HepG2 (cell line): ENCODE data around the gene CYP26B1. TPM values are rescaled to one million over a fixed set of nuclear protein-coding genes. Genes with fewer than 3 reads are reported as not detected.
A peak's percentile ranks its signal among the peaks of the same experiment; 100 is the strongest.

Experiments used
- ATAC-seq: fragments of 200-7000 bp; cut with Tn5 transposase; 3 replicates; pipeline ENCODE4 v1.9.1; 2020; ENCODE audit warnings: mild to moderate bottlenecking, moderate library complexity
- BruUV-seq: library from RNA; stranded (reverse); fragments of 400-500 nt; replicated peaks from 2 replicates; lab custom pipeline; 2021; lab: Mats Ljungman, UMichigan
- CTCF ChIA-PET: fragments of 300-600 bp; formaldehyde crosslinking; extraction: SDS; loops from one replicate; lab custom pipeline; 2021; ENCODE audit warnings: low total read pairs, inconsistent platforms, low intra/inter-chr PET ratio; lab: Yijun Ruan, JAX
- POLR2A ChIA-PET: fragments of 350-600 bp; sonication (Branson Sonifier 250); formaldehyde crosslinking; loops from one replicate; lab custom pipeline; 2020; ENCODE audit warnings: antibody characterized with exemption, inconsistent platforms; lab: Yijun Ruan, JAX
- DNase-seq: peaks from one replicate; pipeline ENCODE4 v3.0.0-alpha.2; 2015; ENCODE audit warnings: low spot score
- FAIRE-seq: peaks from 3 replicates; lab custom pipeline; 2011; peaks lifted over from hg19 to GRCh38; lab: Jason Lieb, UNC
- H2AFZ ChIP-seq: one replicate; pipeline ENCODE4 v1.6.1; 2011; ENCODE audit warnings: low read length, inconsistent platforms
- H3K27ac ChIP-seq: fragments of 300-600 bp; 3 replicates; pipeline ENCODE4 v1.8.0; 2011; ENCODE audit warnings: mixed run types, mild to moderate bottlenecking, mixed read lengths, low read length, inconsistent platforms; ENCODE audit not compliant: insufficient read depth; ENCODE audit errors: extremely low read length
- H3K27me3 ChIP-seq, 2 experiments: fragments of 200-600 bp in 1 of 2; 2 replicates in 1 of 2; 3 replicates in 1 of 2; pipeline versions ENCODE4 v1.6.0 to v1.8.0; 2011; ENCODE audit warnings: low read length in 2 of 2, mild to moderate bottlenecking in 2 of 2, moderate library complexity in 2 of 2, inconsistent platforms in 1 of 2; ENCODE audit not compliant: insufficient read depth in 2 of 2, control insufficient read depth in 1 of 2
- H3K36me3 ChIP-seq, 2 experiments: fragments of 200-600 bp in 1 of 2; replicated peaks in 1 of 2; 2 replicates in 1 of 2; 3 replicates in 1 of 2; pipeline versions ENCODE4 v1.5.1 to v1.8.0; 2011; ENCODE audit warnings: low read length in 2 of 2, inconsistent platforms in 1 of 2; ENCODE audit not compliant: insufficient read depth in 2 of 2, control insufficient read depth in 1 of 2
- H3K4me1 ChIP-seq: 2 replicates; pipeline ENCODE4 v1.5.1; 2012; ENCODE audit warnings: low read length, inconsistent platforms; ENCODE audit not compliant: insufficient read depth
- H3K4me2 ChIP-seq: 2 replicates; pipeline ENCODE4 v1.6.0; 2011; ENCODE audit warnings: low read depth, low read length, inconsistent platforms
- H3K4me3 ChIP-seq, 3 experiments: fragments of 200-600 bp in 1 of 3; sonication (generic), shearing (Covaris generic) in 1 of 3; replicated peaks in 1 of 3; 2 replicates each; pipeline ENCODE4 v1.5.1; 2011 to 2016; ENCODE audit warnings: low read length in 3 of 3, inconsistent platforms in 2 of 3, low read depth in 2 of 3, mild to moderate bottlenecking in 2 of 3, control low read depth in 1 of 3, mixed read lengths in 1 of 3; ENCODE audit not compliant: insufficient read depth in 1 of 3
- H3K79me2 ChIP-seq: one replicate; pipeline ENCODE4 v1.6.1; 2011; ENCODE audit warnings: low read length, inconsistent platforms; ENCODE audit not compliant: insufficient read depth
- H3K9ac ChIP-seq: 2 replicates; pipeline ENCODE4 v1.6.0; 2011; ENCODE audit warnings: mild to moderate bottlenecking, low read depth, low read length, inconsistent platforms; ENCODE audit not compliant: insufficient read depth
- H3K9me3 ChIP-seq: 2 replicates; pipeline ENCODE4 v1.5.1; 2012; ENCODE audit warnings: mild to moderate bottlenecking, low read length
- H4K20me1 ChIP-seq: 2 replicates; pipeline ENCODE4 v1.6.0; 2011; ENCODE audit warnings: inconsistent platforms, mild to moderate bottlenecking, low read length, moderate library complexity; ENCODE audit not compliant: insufficient read depth
- ATF7-NPFF ChIP-seq: sonication (generic); formaldehyde crosslinking; IDR thresholded peaks from 2 replicates; pipeline ENCODE4 v1.8.1; 2023; ENCODE audit warnings: mild to moderate bottlenecking, low read depth, missing genetic modification reagents, moderate library complexity
- CEBPG ChIP-seq: IDR thresholded peaks from 2 replicates; pipeline ENCODE4 v1.6.1; 2016
- ELF3 ChIP-seq: IDR thresholded peaks from 2 replicates; pipeline ENCODE4 v1.6.1; 2016; ENCODE audit warnings: missing genetic modification reagents, missing compliant biosample characterization
- NRL ChIP-seq: sonication (generic); formaldehyde crosslinking; IDR thresholded peaks from 2 replicates; pipeline ENCODE4 v1.5.0; 2020; ENCODE audit warnings: missing genetic modification reagents, mild to moderate bottlenecking, moderate library complexity, borderline replicate concordance
- SATB2 ChIP-seq: sonication (generic); formaldehyde crosslinking; IDR thresholded peaks from 2 replicates; pipeline ENCODE4 v1.5.0; 2020; ENCODE audit warnings: missing genetic modification reagents
- TCF7 ChIP-seq: sonication (generic); IDR thresholded peaks from 2 replicates; pipeline ENCODE4 v1.6.1; 2016; ENCODE audit warnings: antibody characterized with exemption, low read depth
- ZNF138 ChIP-seq: sonication (generic); formaldehyde crosslinking; IDR thresholded peaks from 2 replicates; pipeline ENCODE4 v1.5.0; 2020; ENCODE audit warnings: mild to moderate bottlenecking, low read depth, missing genetic modification reagents
- ZNF839 ChIP-seq: sonication (generic); formaldehyde crosslinking; IDR thresholded peaks from 2 replicates; pipeline ENCODE4 v1.4.0; 2020; ENCODE audit warnings: missing genetic modification reagents, mild to moderate bottlenecking, borderline replicate concordance
- ZSCAN21 ChIP-seq: sonication (generic); formaldehyde crosslinking; IDR thresholded peaks from 2 replicates; pipeline ENCODE4 v1.8.0; 2022; ENCODE audit warnings: mild to moderate bottlenecking, missing genetic modification reagents, moderate library complexity, borderline replicate concordance
- WGBS: methylation state at CpG from one replicate; pipeline ENCODE4 v1.1.6; 2017; ENCODE audit warnings: low lambda C conversion rate; 5-methylcytosine and 5-hydroxymethylcytosine counted together
- in situ Hi-C: cut with HindIII; loops from 2 replicates; pipeline ENCODE4 v1.10.0; 2017; ENCODE audit warnings: low pct_unique_long_range_greater_than_20kb; ENCODE audit not compliant: extremely low pct_ligation_motif_present
- intact Hi-C: fragments of 100-400 bp; cut with micrococcal nuclease; formaldehyde crosslinking; loops from one replicate; pipeline ENCODE4 v1.10.0; 2022; ENCODE audit not compliant: unreplicated experiment
- polyA plus RNA-seq, 8 experiments: library from polyadenylated mRNA; depleted of rRNA in 3 of 8; stranded (reverse) in 7 of 8; unstranded in 1 of 8; fragments of >200 nt; fragmentation: Illumina TruSeq in 4 of 8; extraction: Trizol in 4 of 8; gene quantifications; 2 replicates each; pipeline versions ENCODE4 v1.2.1 to v1.2.3, GENCODE V29; 2011 to 2016; ENCODE audit warnings: low read depth in 4 of 8, missing spikeins in 1 of 8, mixed read lengths in 1 of 8; ENCODE audit not compliant: insufficient read depth in 1 of 8
- total RNA-seq, 5 experiments: library from RNA; depleted of rRNA; stranded (reverse); fragments of >200 nt; fragmentation: Illumina TruSeq; extraction: Trizol; gene quantifications; 2 replicates each; pipeline ENCODE4 v1.2.3, GENCODE V29; 2016; ENCODE audit warnings: low read depth in 1 of 5

Gene CYP26B1
- total and polyA plus RNA-seq, 2 of the 13 experiments (the other 11 are each of a cell fraction or from before 2014, with no cell fraction given): 0.05 to 0.07 TPM

DNA sequence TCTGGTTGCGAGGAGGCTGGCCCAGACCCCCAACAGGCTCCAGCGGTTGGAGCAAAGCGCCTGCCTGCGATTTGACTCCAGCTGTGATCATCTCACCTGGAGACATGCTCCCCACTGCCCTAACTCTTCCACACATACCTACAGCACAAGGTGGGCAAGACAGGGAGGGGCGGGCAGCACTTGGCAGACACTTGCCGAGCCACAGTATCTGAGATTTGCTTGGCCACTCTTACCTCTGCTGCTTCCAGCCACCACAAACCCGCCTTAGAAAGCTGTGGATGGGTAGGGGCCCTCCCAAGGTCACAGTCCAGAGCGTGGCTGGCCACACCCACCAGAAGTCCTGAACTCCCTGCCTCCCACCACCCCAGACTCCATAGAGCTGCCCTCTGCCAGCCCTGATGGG, 8.2 kb downstream of the CYP26B1 start:
- H3K4me1 ChIP-seq: peaks cover 24% of the 10 kb centered on the region
- 45% methylated on average over 7 of the region's 8 CpGs for WGBS
- H3K9ac ChIP-seq: no peak overlapping the region
- FAIRE-seq: no peak
- no peak overlapping the region for H3K4me3 ChIP-seq
- CTCF ChIA-PET: no interaction called here
- H4K20me1 ChIP-seq: peaks cover 7% of the 10 kb centered on the region; the same call in 1 of the 2 replicates
- H3K4me2 ChIP-seq: no peak overlapping the region
- POLR2A ChIA-PET: no interaction called here
- ATAC-seq: no peak
- H3K27me3 ChIP-seq: peaks cover 16 to 84% of the 10 kb centered on the region in 2 experiments
- no peaks in the 10 kb centered on the region for H3K79me2 ChIP-seq
- H3K9me3 ChIP-seq: no peaks in the 10 kb centered on the region
- no peak overlapping the region for H3K27ac ChIP-seq
- intact Hi-C loops: no loop called here
- DNase-seq: no peak
- no peaks in the 10 kb centered on the region for H3K36me3 ChIP-seq
- in situ Hi-C loops: no loop called here
- BruUV-seq: no TSS peak
- H2AFZ ChIP-seq: no peak overlapping the region
- TF ChIP-seq CEBPG (CRISPR knock-in tag) (no peak), ZSCAN21 (no peak), SATB2 (CRISPR knock-in tag) (no peak), TCF7 (no peak), ZNF839 (no peak), ZNF138 (no peak), ELF3 (CRISPR knock-in tag) (no peak)

DNA sequence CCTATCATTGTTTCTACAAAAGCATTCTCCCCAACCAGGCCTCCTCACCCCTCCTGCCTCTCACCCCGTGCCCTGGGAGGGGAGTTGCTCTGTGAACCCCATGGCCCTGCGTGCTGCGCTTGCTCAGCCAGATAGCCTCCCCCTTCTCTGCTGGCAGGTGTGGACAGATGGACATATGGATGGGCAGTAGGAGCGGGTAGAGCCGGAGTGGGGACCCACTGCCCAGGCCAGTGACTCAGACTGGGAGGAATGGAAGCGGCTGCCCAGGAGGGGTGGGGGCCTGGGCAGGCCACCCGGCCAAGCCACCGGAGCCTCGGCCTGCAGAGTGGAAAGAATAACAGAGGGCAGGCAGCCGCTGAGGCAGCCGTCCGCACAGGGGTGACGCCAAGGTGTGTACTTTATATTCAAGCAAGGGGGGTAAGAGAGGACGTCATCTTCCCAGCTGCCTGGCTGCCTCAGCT, 8.7 kb downstream of the CYP26B1 start:
- ChIA-PET CTCF (no interaction called here), POLR2A (no interaction called here)
- BruUV-seq: no TSS peak
- Histone ChIP-seq H3K9ac (no peak overlapping the region), H3K9me3 (no peaks in the 10 kb centered on the region), H3K27me3 (peaks cover 18 to 83% of the 10 kb centered on the region in 2 experiments), H4K20me1 (peaks cover 7% of the 10 kb centered on the region; the same call in 1 of the 2 replicates), H3K79me2 (no peaks in the 10 kb centered on the region), H3K36me3 (no peaks in the 10 kb centered on the region), H3K27ac (no peak overlapping the region), H3K4me3 (no peak overlapping the region), H3K4me1 (peaks cover 24% of the 10 kb centered on the region), H2AFZ (no peak overlapping the region), H3K4me2 (no peak overlapping the region)
- no peak for DNase-seq
- 35% methylated on average over 14 of the region's 14 CpGs for WGBS
- ATAC-seq: no peak
- TF ChIP-seq ATF7-NPFF: no peak
- TF ChIP-seq NRL (CRISPR knock-in tag): 0 out of 2 replicates have a peak, but pooled peaks have one; percentile 0
- no peak for FAIRE-seq
- intact Hi-C loops: no loop called here
- in situ Hi-C loops: no loop called here
